ENCODE results near the gene SEMA3D. TPM values are rescaled to one million over a fixed set of nuclear protein-coding genes. Genes with fewer than 3 reads are reported as not detected.

The SEMA3D gene
- total RNA-seq, 1 experiment from 2014 or later = 23.3 TPM

DNA sequence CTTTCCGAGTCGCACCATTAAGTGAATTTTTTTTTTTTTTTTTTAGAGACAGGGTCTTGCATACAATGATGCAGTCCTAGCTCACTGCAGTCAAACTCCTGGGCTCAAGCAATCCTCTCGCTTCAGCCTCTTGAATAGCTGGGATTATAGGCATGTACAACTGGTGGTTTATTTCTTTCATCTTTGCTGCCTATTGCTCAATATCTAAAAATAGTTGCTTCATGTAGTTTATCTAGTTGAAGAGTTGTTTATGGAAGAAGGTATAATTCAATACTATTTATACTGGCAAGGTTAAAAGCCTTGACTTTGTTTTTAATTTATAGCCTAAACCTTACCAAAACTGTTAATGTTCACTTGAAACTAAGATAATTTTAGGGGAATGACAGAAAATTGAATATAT, 66.9 kb downstream of the SEMA3D start:
- no peak overlapping the region for H3K27ac ChIP-seq (ENCODE audit: low read depth, low read length, poor library complexity, severe bottlenecking)
- POLR2A ChIA-PET (ENCODE audit: low non-redundant PET) = no interaction called here
- no peaks in the 10 kb centered on the region for H3K9me3 ChIP-seq (ENCODE audit: low read depth, low read length, poor library complexity, severe bottlenecking)
- CTCF ChIA-PET = no interaction called here
- TF ChIP-seq CTCF (conservative IDR thresholded peaks at IDR 0.05; ENCODE audit: low read depth, low read length) (no peak), EZH2 (IDR thresholded peaks at IDR 0.05; ENCODE audit: borderline replicate concordance, low read depth, low read length, poor library complexity, severe bottlenecking) (no peak)
- H3K36me3 ChIP-seq (ENCODE audit: insufficient read depth, low read length, poor library complexity, severe bottlenecking) = no peaks in the 10 kb centered on the region
- H3K4me1 ChIP-seq (ENCODE audit: insufficient read depth, low read length, poor library complexity, severe bottlenecking) = peaks cover under 1% of the 10 kb centered on the region
- intact Hi-C loops (cut with micrococcal nuclease; ENCODE audit: unreplicated experiment) = no loop called here
- no peaks in the 10 kb centered on the region for H3K27me3 ChIP-seq (replicated peaks; ENCODE audit: insufficient read depth, low read depth, low read length, poor library complexity)
- H3K4me3 ChIP-seq (ENCODE audit: low read depth, low read length, poor library complexity, severe bottlenecking) = no peak overlapping the region
- BruUV-seq (replicated peaks) = no TSS peak
- no peak for DNase-seq (ENCODE audit: low spot score)

DNA sequence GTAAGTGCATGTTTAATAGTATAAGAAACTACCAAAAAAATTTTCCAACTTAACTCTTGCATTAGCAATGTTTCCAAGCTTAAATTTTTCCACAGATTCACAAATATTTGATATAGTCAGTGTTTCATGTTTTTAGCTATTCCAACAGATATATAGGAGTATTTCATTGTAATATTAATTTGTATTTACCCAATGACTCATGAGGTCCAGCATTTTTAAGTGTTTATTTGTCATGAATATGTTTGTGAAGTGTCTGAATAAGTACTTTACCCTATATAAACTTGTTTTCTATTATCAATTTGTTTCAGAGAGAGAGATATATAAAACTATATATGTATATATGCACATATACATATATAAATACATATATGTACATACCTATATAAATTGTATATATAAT, 71.0 kb downstream of the SEMA3D start:
- Histone ChIP-seq H3K9me3 (ENCODE audit: low read depth, low read length, poor library complexity, severe bottlenecking) (no peaks in the 10 kb centered on the region), H3K27ac (ENCODE audit: low read depth, low read length, poor library complexity, severe bottlenecking) (no peak overlapping the region), H3K4me3 (ENCODE audit: low read depth, low read length, poor library complexity, severe bottlenecking) (no peak overlapping the region), H3K4me1 (ENCODE audit: insufficient read depth, low read length, poor library complexity, severe bottlenecking) (no peaks in the 10 kb centered on the region), H3K36me3 (ENCODE audit: insufficient read depth, low read length, poor library complexity, severe bottlenecking) (no peaks in the 10 kb centered on the region), H3K27me3 (replicated peaks; ENCODE audit: insufficient read depth, low read depth, low read length, poor library complexity) (no peaks in the 10 kb centered on the region)
- TF ChIP-seq CTCF (conservative IDR thresholded peaks at IDR 0.05; ENCODE audit: low read depth, low read length) = no peak
- ChIA-PET POLR2A (ENCODE audit: low non-redundant PET) (no interaction called here), CTCF (no interaction called here)
- no peak for DNase-seq (ENCODE audit: low spot score)
- intact Hi-C loops (cut with micrococcal nuclease; ENCODE audit: unreplicated experiment) = no loop called here
- BruUV-seq (replicated peaks) = no TSS peak

- Histone ChIP-seq H3K36me3 (ENCODE audit: insufficient read depth, low read length, poor library complexity, severe bottlenecking) (no peaks in the 10 kb centered on the region), H3K27me3 (replicated peaks; ENCODE audit: insufficient read depth, low read depth, low read length, poor library complexity) (no peaks in the 10 kb centered on the region), H3K4me1 (ENCODE audit: insufficient read depth, low read length, poor library complexity, severe bottlenecking) (no peaks in the 10 kb centered on the region), H3K4me3 (ENCODE audit: low read depth, low read length, poor library complexity, severe bottlenecking) (no peak overlapping the region), H3K27ac (ENCODE audit: low read depth, low read length, poor library complexity, severe bottlenecking) (no peak overlapping the region), H3K9me3 (ENCODE audit: low read depth, low read length, poor library complexity, severe bottlenecking) (no peaks in the 10 kb centered on the region)
- no TSS peak for BruUV-seq (replicated peaks)
- POLR2A ChIA-PET (ENCODE audit: low non-redundant PET) = no interaction called here
- TF ChIP-seq EZH2 (IDR thresholded peaks at IDR 0.05; ENCODE audit: borderline replicate concordance, low read depth, low read length, poor library complexity, severe bottlenecking) = no peak
- TF ChIP-seq CTCF (conservative IDR thresholded peaks at IDR 0.05; ENCODE audit: low read depth, low read length) = no peak
- CTCF ChIA-PET = no interaction called here
- intact Hi-C loops (cut with micrococcal nuclease; ENCODE audit: unreplicated experiment) = no loop called here
- DNase-seq (ENCODE audit: low spot score) = no peak
These were observed 71.8 kb downstream of the SEMA3D start for GRCh38 chr7:85115006-85115405.

All from A673 (cell line).